IPS-NIHi11 (cell line): ENCODE data around the gene SND1.

Experiments used
- DNase-seq: peaks from one replicate; pipeline ENCODE4 v3.0.0; 2012; ENCODE audit warnings: mixed read lengths, low spot score

Gene SND1

GRCh38 chr7:128115821-128116723, 464.1 kb downstream of the SND1 start:
- no peak for DNase-seq

GRCh38 chr7:128116740-128117139, 464.7 kb downstream of the SND1 start:
- no peak for DNase-seq

- DNase-seq, result no peak
Measured at GRCh38 chr7:128117691-128118090, 465.7 kb downstream of the SND1 start.

GRCh38 chr7:128119036-128119435, 467.0 kb downstream of the SND1 start:
- DNase-seq, result no peak

GRCh38 chr7:128120116-128120515, 468.1 kb downstream of the SND1 start:
- no peak for DNase-seq

- DNase-seq, result no peak
Measured at GRCh38 chr7:128120976-128121490, 469.0 kb downstream of the SND1 start.

GRCh38 chr7:128121711-128122530, 469.9 kb downstream of the SND1 start:
- DNase-seq, result no peak

- no peak for DNase-seq
Measured at GRCh38 chr7:128122576-128123290, 470.7 kb downstream of the SND1 start.

GRCh38 chr7:128123291-128124037, 471.5 kb downstream of the SND1 start:
- DNase-seq, result no peak

GRCh38 chr7:128124786-128125185, 472.8 kb downstream of the SND1 start:
- DNase-seq, result no peak

- DNase-seq, result no peak
Measured at GRCh38 chr7:128125816-128126215, 473.8 kb downstream of the SND1 start.

GRCh38 chr7:128128401-128128800, 476.4 kb downstream of the SND1 start:
- no peak for DNase-seq

- DNase-seq, result no peak
Measured at GRCh38 chr7:128129224-128129864, 477.4 kb downstream of the SND1 start.

- no peak for DNase-seq
Measured at GRCh38 chr7:128131115-128131514, 479.1 kb downstream of the SND1 start.

- no peak for DNase-seq
Measured at GRCh38 chr7:128131731-128132130, 479.7 kb downstream of the SND1 start.

- DNase-seq, result no peak
Measured at GRCh38 chr7:128132426-128133069, 480.6 kb downstream of the SND1 start.

- DNase-seq, result peak; percentile 57
Measured at GRCh38 chr7:128135159-128135514, 483.1 kb downstream of the SND1 start.

- DNase-seq, result peak; percentile 93
Measured at GRCh38 chr7:128135515-128136214, 483.7 kb downstream of the SND1 start.

- peak; percentile 57 for DNase-seq
Measured at GRCh38 chr7:128136215-128136597, 484.2 kb downstream of the SND1 start.

- DNase-seq, result no peak
Measured at GRCh38 chr7:128137181-128137580, 485.2 kb downstream of the SND1 start.
